K562 (cell line): Measurements from ENCODE around the gene PTPMT1. TPM values are rescaled to one million over a fixed set of nuclear protein-coding genes. Genes with fewer than 3 reads are reported as not detected.

ENCODE experiments used
- ATF6 ChIP-seq: sonication (generic); formaldehyde crosslinking; IDR thresholded peaks from 2 replicates; pipeline ENCODE4 v1.4.0; 2020; ENCODE audit warnings: mild to moderate bottlenecking, missing genetic modification reagents
- E2F5 ChIP-seq: sonication (generic); formaldehyde crosslinking; IDR thresholded peaks from 2 replicates; pipeline ENCODE4 v1.8.0; 2022; ENCODE audit warnings: mild to moderate bottlenecking, missing genetic modification reagents
- ELF4 ChIP-seq: fragments of 450-650 bp; formaldehyde crosslinking; IDR thresholded peaks from 2 replicates; pipeline ENCODE4 v1.4.0; 2022; ENCODE audit warnings: missing genetic modification characterization
- HIVEP1 ChIP-seq: fragments of 250-450 bp; sonication (Bioruptor Pico); IDR thresholded peaks from 2 replicates; pipeline ENCODE4 v1.4.0; 2020; ENCODE audit warnings: mild to moderate bottlenecking
- NCOA6 ChIP-seq: fragments of 450-650 bp; IDR thresholded peaks from 2 replicates; pipeline ENCODE4 v1.6.1; 2017; ENCODE audit warnings: mild to moderate bottlenecking
- NR2C2 ChIP-seq, 2 experiments: fragments of 200-800 bp in 1 of 2; sonication (Bioruptor generic) in 1 of 2; sonication (generic) in 1 of 2; formaldehyde crosslinking in 1 of 2; IDR thresholded peaks; 2 replicates each; pipeline versions ENCODE4 v1.6.1 to v1.8.0; 2016 to 2022; ENCODE audit warnings: mild to moderate bottlenecking in 1 of 2, missing compliant biosample characterization in 1 of 2, missing genetic modification characterization in 1 of 2, missing genetic modification reagents in 1 of 2
- NR3C1 ChIP-seq: sonication (generic); formaldehyde crosslinking; IDR thresholded peaks from 2 replicates; pipeline ENCODE4 v1.8.1; 2022; ENCODE audit warnings: missing genetic modification reagents
- RB1 ChIP-seq: fragments of 450-650 bp; IDR thresholded peaks from 2 replicates; pipeline ENCODE4 v1.6.1; 2017; ENCODE audit warnings: low read depth, mild to moderate bottlenecking
- RNF2 ChIP-seq: sonication (generic); IDR thresholded peaks from 2 replicates; pipeline ENCODE4 v1.6.1; 2016
- STAT6 ChIP-seq: sonication (generic); formaldehyde crosslinking; IDR thresholded peaks from 2 replicates; pipeline ENCODE4 v1.8.1; 2023; ENCODE audit warnings: mild to moderate bottlenecking, missing genetic modification reagents
- TEAD2 ChIP-seq: fragments of 450-650 bp; IDR thresholded peaks from 2 replicates; pipeline ENCODE4 v1.6.1; 2016; ENCODE audit warnings: missing genetic modification characterization, control low read depth, missing compliant biosample characterization
- XRCC3 ChIP-seq: fragments of 450-650 bp; IDR thresholded peaks from 2 replicates; pipeline ENCODE4 v1.6.1; 2017; ENCODE audit warnings: mild to moderate bottlenecking, moderate library complexity
- ZNF140 ChIP-seq: fragments of 250-450 bp; sonication (Bioruptor Pico); IDR thresholded peaks from 2 replicates; pipeline ENCODE4 v1.8.0; 2021; ENCODE audit warnings: moderate library complexity, mild to moderate bottlenecking, inconsistent platforms
- ZNF398 ChIP-seq: fragments of 250-450 bp; sonication (Bioruptor Pico); IDR thresholded peaks from 2 replicates; pipeline ENCODE4 v1.8.0; 2021; ENCODE audit warnings: moderate library complexity, mild to moderate bottlenecking, inconsistent platforms
- ZNF57 ChIP-seq: fragments of 450-650 bp; formaldehyde crosslinking; IDR thresholded peaks from 2 replicates; pipeline ENCODE4 v1.4.0; 2020; ENCODE audit warnings: mild to moderate bottlenecking, moderate library complexity
- ZNF655 ChIP-seq: fragments of 250-450 bp; sonication (Bioruptor Pico); IDR thresholded peaks from 2 replicates; pipeline ENCODE4 v1.5.0; 2021
- polyA plus RNA-seq, 8 experiments: library from polyadenylated mRNA; depleted of rRNA in 4 of 8; stranded (reverse) in 5 of 8; unstranded in 3 of 8; fragments of >200 nt; fragmentation: Nextera tagmentation in 2 of 8; fragmentation: Illumina TruSeq in 1 of 8; extraction: Ambion mirVana in 2 of 8; extraction: Trizol in 1 of 8; gene quantifications; 2 replicates each; pipeline versions ENCODE4 v1.2.1 to v1.2.3, GENCODE V29; 2011 to 2014; ENCODE audit warnings: inconsistent platforms in 1 of 8, missing spikeins in 1 of 8
- total RNA-seq, 7 experiments: library from RNA; depleted of rRNA in 6 of 7; stranded (reverse); fragments of >200 nt in 6 of 7; fragmentation: Illumina TruSeq in 2 of 7; extraction: Trizol in 2 of 7; gene quantifications; 2 replicates each; pipeline versions ENCODE4 v1.2.1 to v1.2.3, GENCODE V29; 2011 to 2021; ENCODE audit warnings: low replicate concordance in 1 of 7

PTPMT1 gene
- total and polyA plus RNA-seq, 9 of the 15 experiments (the other 6 are each of a cell fraction or from before 2014, with no cell fraction given): 10.4 to 140 (median 67.2) TPM

GRCh38 chr11:47565340-47566148 is at the start of gene PTPMT1 (continued):
- TF ChIP-seq ATF6 (CRISPR knock-in tag): 0 out of 2 replicates have a peak, but pooled peaks have one; percentile 81
- no peak for TF ChIP-seq XRCC3
- no peak for TF ChIP-seq ELF4
- TF ChIP-seq STAT6 (CRISPR knock-in tag): no peak; the same call in 1 of the 2 replicates
- TF ChIP-seq TEAD2: no peak
- peak; percentile 91 for TF ChIP-seq RB1
- TF ChIP-seq NR2C2 (CRISPR knock-in tag; IDR thresholded peaks at IDR 0.05): no peak; the same call in 1 of the 2 replicates
- TF ChIP-seq NR2C2 (tag; IDR thresholded peaks at IDR 0.05): peak; percentile 72
- no peak for TF ChIP-seq ZNF140 (CRISPR knock-in tag)
- TF ChIP-seq E2F5 (CRISPR knock-in tag): no peak
- no peak for TF ChIP-seq ZNF398
- no peak for TF ChIP-seq NR3C1 (CRISPR knock-in tag)
- no peak for TF ChIP-seq HIVEP1 (CRISPR knock-in tag)
- no peak for TF ChIP-seq ZNF655 (CRISPR knock-in tag)
- TF ChIP-seq RNF2: no peak; the same call in 1 of the 2 replicates
- TF ChIP-seq ZNF57 (CRISPR knock-in tag): no peak
- TF ChIP-seq NCOA6: no peak
